DOHH2 (cell line): ENCODE results near the gene SEMA6C.

ENCODE experiments used
- CTCF ChIP-seq: fragments of 200-600 bp; sonication (generic); IDR thresholded peaks from one replicate; pipeline ENCODE4 v1.5.1; 2014; ENCODE audit warnings: antibody characterized with exemption, mild to moderate bottlenecking, low read depth, low read length; ENCODE audit not compliant: poor library complexity, severe bottlenecking
- EZH2phosphoT487 ChIP-seq: fragments of 200-600 bp; sonication (generic); IDR thresholded peaks from 2 replicates; pipeline ENCODE4 v1.6.1; 2017; ENCODE audit warnings: borderline replicate concordance, mild to moderate bottlenecking, antibody characterized with exemption, low read length, moderate library complexity, mixed read lengths

- TF ChIP-seq CTCF, result no peak
- no peak for TF ChIP-seq EZH2phosphoT487
Measured at GRCh38 chr1:151166505-151166956, 20.1 kb upstream of the SEMA6C start.
